ENCODE results near the gene SERPINH1.

DNA sequence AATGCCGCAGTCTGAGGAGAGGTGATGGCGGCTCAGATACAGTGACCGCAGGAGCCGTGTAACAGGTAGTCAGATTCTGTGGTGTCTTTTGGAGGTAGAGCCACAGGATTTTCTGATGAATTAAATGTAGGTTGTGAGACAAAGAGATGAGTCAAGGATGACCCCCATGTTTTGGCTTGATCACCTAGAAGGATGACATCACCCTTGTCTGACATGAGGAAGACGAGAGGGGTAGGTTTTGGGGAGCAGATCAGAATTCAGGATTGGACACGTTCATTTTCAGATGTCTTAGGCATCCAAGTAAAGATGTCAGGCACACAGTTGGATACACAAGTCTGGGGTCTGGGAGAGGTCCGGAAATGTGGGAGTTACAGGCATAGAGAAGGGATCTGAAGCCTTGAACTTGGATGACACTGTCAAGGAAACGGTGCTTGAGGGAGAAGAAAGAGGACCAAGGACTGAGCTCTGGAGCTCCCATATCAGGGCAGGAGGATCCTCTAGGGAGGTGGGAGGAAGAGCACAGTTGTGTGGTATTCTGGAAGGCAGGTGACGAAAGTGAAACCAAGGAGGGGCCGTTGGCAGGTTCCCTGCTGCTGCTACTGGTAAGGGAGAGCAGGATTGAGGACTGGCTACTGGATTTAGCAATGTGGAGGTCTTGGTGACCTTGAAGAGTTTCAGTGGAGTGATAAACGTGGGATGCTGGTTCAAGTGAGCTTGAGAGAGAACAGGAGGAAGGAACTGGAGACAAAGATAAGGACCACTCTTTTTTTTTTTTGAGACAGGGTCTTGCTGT lies 23.7 kb upstream of the SERPINH1 start:
- TF ChIP-seq CTCF (conservative IDR thresholded peaks at IDR 0.05; ENCODE audit: low read depth, low read length) (no peak), EZH2phosphoT487 (IDR thresholded peaks at IDR 0.05; ENCODE audit: borderline replicate concordance, low read length) (no peak)
